Erythroblast (primary cell): Measurements from ENCODE around the gene TENT4B.

Experiments
- GATA1 ChIP-seq: IDR thresholded peaks from 2 replicates; pipeline ENCODE4 v1.6.1; 2011; ENCODE audit warnings: low read depth, mild to moderate bottlenecking, control low read depth, low read length, moderate library complexity
- POLR2A ChIP-seq: IDR thresholded peaks from 2 replicates; pipeline ENCODE4 v1.6.1; 2011; ENCODE audit warnings: mild to moderate bottlenecking, low read length

GRCh38 chr16:50126183-50126582 lies 26.9 kb upstream of the TENT4B start:
- TF ChIP-seq POLR2A = no peak
- TF ChIP-seq GATA1 = no peak
